HEK293 (cell line): Measurements from ENCODE around the gene TRIM28.
A peak's percentile ranks its signal among the peaks of the same experiment; 100 is the strongest.
"Not testable (repeated sequence)": the region's sequence is repeated elsewhere in the genome, so short reads cannot be mapped to it uniquely, and the experiment has no call there.

Experiments used
- CTCF ChIA-PET: fragments of 350-600 bp; formaldehyde crosslinking; extraction: SDS; loops from one replicate; lab custom pipeline; 2021; ENCODE audit warnings: antibody characterized with exemption; lab: Yijun Ruan, JAX
- POLR2A ChIA-PET: fragments of 300-600 bp; formaldehyde crosslinking; extraction: SDS; loops from one replicate; lab custom pipeline; 2020; ENCODE audit warnings: antibody characterized with exemption, inconsistent platforms; lab: Yijun Ruan, JAX
- H3K27ac ChIP-seq: fragments of 200-500 bp; sonication (Bioruptor generic); 2 replicates; pipeline ENCODE4 v1.5.1; 2014; ENCODE audit warnings: low read depth, low read length, control low read depth, inconsistent platforms; ENCODE audit errors: extremely low read depth
- H3K36me3 ChIP-seq, 2 experiments: fragments of 200-500 bp in 1 of 2; sonication (Bioruptor generic) in 1 of 2; 1 replicate in 1 of 2; 2 replicates in 1 of 2; pipeline ENCODE4 v1.5.1; 2014 to 2017; ENCODE audit warnings: inconsistent platforms in 2 of 2, low read length in 2 of 2; ENCODE audit not compliant: control insufficient read depth in 2 of 2, insufficient read depth in 1 of 2
- H3K4me1 ChIP-seq: fragments of 200-500 bp; sonication (Bioruptor generic); 2 replicates; pipeline ENCODE4 v1.5.1; 2014; ENCODE audit warnings: mild to moderate bottlenecking, low read length, inconsistent platforms; ENCODE audit not compliant: control insufficient read depth, insufficient read depth
- H3K4me3 ChIP-seq: 2 replicates; pipeline ENCODE4 v1.5.1; 2011; ENCODE audit warnings: low read depth, mild to moderate bottlenecking, control low read depth, low read length, moderate library complexity
- H3K9me3 ChIP-seq: fragments of 200-500 bp; sonication (Bioruptor generic); 2 replicates; pipeline ENCODE4 v1.5.1; 2014; ENCODE audit warnings: low read depth, low read length, inconsistent platforms; ENCODE audit not compliant: control insufficient read depth, insufficient read depth
- HOXA7 ChIP-seq: sonication (generic); formaldehyde crosslinking; IDR thresholded peaks from 2 replicates; pipeline ENCODE4 v1.8.1; 2022; ENCODE audit warnings: missing genetic modification reagents, borderline replicate concordance
- PBX3 ChIP-seq: sonication (generic); formaldehyde crosslinking; IDR thresholded peaks from 2 replicates; pipeline ENCODE4 v1.8.1; 2022; ENCODE audit warnings: mild to moderate bottlenecking, moderate library complexity, missing genetic modification reagents
- WT1 ChIP-seq: fragments of 450-650 bp; formaldehyde crosslinking; IDR thresholded peaks from 2 replicates; pipeline ENCODE4 v1.5.1; 2016; ENCODE audit warnings: missing biosample characterization, missing genetic modification characterization
- YY2 ChIP-seq: fragments of 450-650 bp; formaldehyde crosslinking; IDR thresholded peaks from 2 replicates; pipeline ENCODE4 v1.5.1; 2016; ENCODE audit warnings: missing biosample characterization, missing genetic modification characterization
- ZBTB17 ChIP-seq: fragments of 450-650 bp; formaldehyde crosslinking; IDR thresholded peaks from 2 replicates; pipeline ENCODE4 v1.5.1; 2016; ENCODE audit warnings: missing biosample characterization, missing genetic modification characterization
- ZBTB8A ChIP-seq: fragments of 450-650 bp; formaldehyde crosslinking; IDR thresholded peaks from 2 replicates; pipeline ENCODE4 v1.5.1; 2016; ENCODE audit warnings: missing biosample characterization, missing genetic modification characterization
- ZFP3 ChIP-seq: fragments of 450-650 bp; formaldehyde crosslinking; IDR thresholded peaks from 2 replicates; pipeline ENCODE4 v1.5.1; 2016; ENCODE audit warnings: low read depth, missing biosample characterization, missing genetic modification characterization
- ZIC2 ChIP-seq: fragments of 450-650 bp; formaldehyde crosslinking; IDR thresholded peaks from 2 replicates; pipeline ENCODE4 v1.5.1; 2016; ENCODE audit warnings: missing biosample characterization, missing genetic modification characterization
- ZNF266 ChIP-seq: fragments of 450-650 bp; formaldehyde crosslinking; IDR thresholded peaks from 2 replicates; pipeline ENCODE4 v1.5.1; 2016; ENCODE audit warnings: missing biosample characterization, missing genetic modification characterization, low read depth
- ZNF350 ChIP-seq: fragments of 450-650 bp; formaldehyde crosslinking; IDR thresholded peaks from 2 replicates; pipeline ENCODE4 v1.5.0; 2017; ENCODE audit warnings: missing biosample characterization, mild to moderate bottlenecking, missing genetic modification characterization
- ZNF404 ChIP-seq: fragments of 450-650 bp; formaldehyde crosslinking; IDR thresholded peaks from 2 replicates; pipeline ENCODE4 v1.5.1; 2017; ENCODE audit warnings: missing biosample characterization, missing genetic modification characterization
- ZNF488 ChIP-seq: fragments of 450-650 bp; formaldehyde crosslinking; IDR thresholded peaks from 2 replicates; pipeline ENCODE4 v1.5.1; 2016; ENCODE audit warnings: missing biosample characterization, missing genetic modification characterization
- ZNF529 ChIP-seq: fragments of 450-650 bp; formaldehyde crosslinking; IDR thresholded peaks from 2 replicates; pipeline ENCODE4 v1.5.1; 2017; ENCODE audit warnings: missing genetic modification characterization, missing biosample characterization; ENCODE audit not compliant: insufficient replicate concordance
- ZNF660 ChIP-seq: fragments of 450-650 bp; IDR thresholded peaks from 2 replicates; pipeline ENCODE4 v1.5.1; 2018; ENCODE audit warnings: missing biosample characterization, mild to moderate bottlenecking, missing genetic modification characterization
- ZNF76 ChIP-seq: fragments of 450-650 bp; formaldehyde crosslinking; IDR thresholded peaks from 2 replicates; pipeline ENCODE4; 2016; ENCODE audit warnings: low read depth, missing biosample characterization, missing genetic modification characterization, borderline replicate concordance
- ZNF837 ChIP-seq: fragments of 450-650 bp; formaldehyde crosslinking; IDR thresholded peaks from 2 replicates; pipeline ENCODE4 v1.5.1; 2016; ENCODE audit warnings: missing biosample characterization, missing genetic modification characterization
- TF ChIP-seq, protein P1 (sequence below): fragments of 450-650 bp; formaldehyde crosslinking; conservative IDR thresholded peaks from 2 replicates; pipeline ENCODE4 v1.5.1; 2016; ENCODE audit warnings: low read depth, missing biosample characterization, missing genetic modification characterization
- TF ChIP-seq, protein P2 (sequence below): fragments of 450-650 bp; formaldehyde crosslinking; IDR thresholded peaks from 2 replicates; pipeline ENCODE4 v1.5.1; 2016; ENCODE audit warnings: missing biosample characterization, missing genetic modification characterization
- TF ChIP-seq, protein P3 (sequence below): fragments of 450-650 bp; formaldehyde crosslinking; optimal IDR thresholded peaks from 2 replicates; pipeline ENCODE3; 2016; ENCODE audit warnings: missing biosample characterization, mild to moderate bottlenecking, missing genetic modification characterization
- TF ChIP-seq, protein P4 (sequence below): fragments of 450-650 bp; formaldehyde crosslinking; IDR thresholded peaks from 2 replicates; pipeline ENCODE4 v1.5.1; 2016; ENCODE audit warnings: missing biosample characterization, missing genetic modification characterization

Gene TRIM28

GRCh38 chr19:58499021-58499927, 44.6 kb upstream of the TRIM28 start (continued):
- TF ChIP-seq, protein P1, sequence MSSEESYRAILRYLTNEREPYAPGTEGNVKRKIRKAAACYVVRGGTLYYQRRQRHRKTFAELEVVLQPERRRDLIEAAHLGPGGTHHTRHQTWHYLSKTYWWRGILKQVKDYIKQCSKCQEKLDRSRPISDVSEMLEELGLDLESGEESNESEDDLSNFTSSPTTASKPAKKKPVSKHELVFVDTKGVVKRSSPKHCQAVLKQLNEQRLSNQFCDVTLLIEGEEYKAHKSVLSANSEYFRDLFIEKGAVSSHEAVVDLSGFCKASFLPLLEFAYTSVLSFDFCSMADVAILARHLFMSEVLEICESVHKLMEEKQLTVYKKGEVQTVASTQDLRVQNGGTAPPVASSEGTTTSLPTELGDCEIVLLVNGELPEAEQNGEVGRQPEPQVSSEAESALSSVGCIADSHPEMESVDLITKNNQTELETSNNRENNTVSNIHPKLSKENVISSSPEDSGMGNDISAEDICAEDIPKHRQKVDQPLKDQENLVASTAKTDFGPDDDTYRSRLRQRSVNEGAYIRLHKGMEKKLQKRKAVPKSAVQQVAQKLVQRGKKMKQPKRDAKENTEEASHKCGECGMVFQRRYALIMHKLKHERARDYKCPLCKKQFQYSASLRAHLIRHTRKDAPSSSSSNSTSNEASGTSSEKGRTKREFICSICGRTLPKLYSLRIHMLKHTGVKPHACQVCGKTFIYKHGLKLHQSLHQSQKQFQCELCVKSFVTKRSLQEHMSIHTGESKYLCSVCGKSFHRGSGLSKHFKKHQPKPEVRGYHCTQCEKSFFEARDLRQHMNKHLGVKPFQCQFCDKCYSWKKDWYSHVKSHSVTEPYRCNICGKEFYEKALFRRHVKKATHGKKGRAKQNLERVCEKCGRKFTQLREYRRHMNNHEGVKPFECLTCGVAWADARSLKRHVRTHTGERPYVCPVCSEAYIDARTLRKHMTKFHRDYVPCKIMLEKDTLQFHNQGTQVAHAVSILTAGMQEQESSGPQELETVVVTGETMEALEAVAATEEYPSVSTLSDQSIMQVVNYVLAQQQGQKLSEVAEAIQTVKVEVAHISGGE (tag by site-specific recombination) = peak; percentile 99
- no peak for TF ChIP-seq WT1 (tag by site-specific recombination)
- peak; percentile 80 for TF ChIP-seq ZBTB17 (tag by site-specific recombination)
- no peak for TF ChIP-seq ZNF488 (tag by site-specific recombination)
- TF ChIP-seq YY2 (tag by site-specific recombination) = no peak
- TF ChIP-seq ZFP3 (tag by site-specific recombination) = no peak
- no peak for TF ChIP-seq ZNF404
- TF ChIP-seq, protein P2, sequence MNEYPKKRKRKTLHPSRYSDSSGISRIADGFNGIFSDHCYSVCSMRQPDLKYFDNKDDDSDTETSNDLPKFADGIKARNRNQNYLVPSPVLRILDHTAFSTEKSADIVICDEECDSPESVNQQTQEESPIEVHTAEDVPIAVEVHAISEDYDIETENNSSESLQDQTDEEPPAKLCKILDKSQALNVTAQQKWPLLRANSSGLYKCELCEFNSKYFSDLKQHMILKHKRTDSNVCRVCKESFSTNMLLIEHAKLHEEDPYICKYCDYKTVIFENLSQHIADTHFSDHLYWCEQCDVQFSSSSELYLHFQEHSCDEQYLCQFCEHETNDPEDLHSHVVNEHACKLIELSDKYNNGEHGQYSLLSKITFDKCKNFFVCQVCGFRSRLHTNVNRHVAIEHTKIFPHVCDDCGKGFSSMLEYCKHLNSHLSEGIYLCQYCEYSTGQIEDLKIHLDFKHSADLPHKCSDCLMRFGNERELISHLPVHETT (tag by site-specific recombination) = peak; percentile 54; the same call in 1 of the 2 replicates
- TF ChIP-seq ZBTB8A = no peak; the same call in 1 of the 2 replicates

DNA sequence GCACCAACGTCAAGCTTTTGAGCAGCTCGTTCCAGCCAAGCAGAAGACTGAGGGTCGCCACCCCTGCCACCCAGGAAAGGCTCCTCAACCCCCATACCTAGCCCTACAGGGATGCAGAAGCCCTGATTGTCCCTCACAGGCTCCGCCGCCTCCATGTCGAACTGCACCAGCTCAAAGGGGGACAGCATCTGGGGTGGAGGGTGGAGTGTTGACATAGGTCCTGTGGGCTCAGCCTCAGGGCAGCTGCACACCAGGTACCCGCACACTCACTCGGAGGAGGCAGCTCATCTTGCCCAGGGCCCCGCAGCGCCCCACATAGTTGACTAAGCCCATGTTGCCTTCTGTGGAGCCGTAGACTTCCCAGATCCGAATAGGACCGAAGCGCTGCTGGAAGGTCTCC, 43.6 kb upstream of the TRIM28 start:
- CTCF ChIA-PET = interaction anchor here (1.0 to 4.0 kb wide), 2 partner anchors 19 to 167 kb away, joined by 3 to 26 read pairs; partner anchors contain the start of gene ZBTB45
- H3K27ac ChIP-seq = no peak overlapping the region
- H3K4me3 ChIP-seq = no peak overlapping the region
- TF ChIP-seq ZNF266 (tag by site-specific recombination) = no peak
- no peak for TF ChIP-seq ZNF350
- TF ChIP-seq ZNF76 (tag by site-specific recombination) = no peak
- TF ChIP-seq ZNF660 (tag by site-specific recombination) = no peak
- TF ChIP-seq HOXA7 (CRISPR knock-in tag) = no peak
- TF ChIP-seq PBX3 (CRISPR knock-in tag) = no peak
- TF ChIP-seq ZNF837 (tag by site-specific recombination) = no peak
- TF ChIP-seq, protein P3, sequence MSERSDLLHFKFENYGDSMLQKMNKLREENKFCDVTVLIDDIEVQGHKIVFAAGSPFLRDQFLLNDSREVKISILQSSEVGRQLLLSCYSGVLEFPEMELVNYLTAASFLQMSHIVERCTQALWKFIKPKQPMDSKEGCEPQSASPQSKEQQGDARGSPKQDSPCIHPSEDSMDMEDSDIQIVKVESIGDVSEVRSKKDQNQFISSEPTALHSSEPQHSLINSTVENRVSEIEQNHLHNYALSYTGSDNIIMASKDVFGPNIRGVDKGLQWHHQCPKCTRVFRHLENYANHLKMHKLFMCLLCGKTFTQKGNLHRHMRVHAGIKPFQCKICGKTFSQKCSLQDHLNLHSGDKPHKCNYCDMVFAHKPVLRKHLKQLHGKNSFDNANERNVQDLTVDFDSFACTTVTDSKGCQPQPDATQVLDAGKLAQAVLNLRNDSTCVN (tag by site-specific recombination) = no peak
- TF ChIP-seq, protein P4, sequence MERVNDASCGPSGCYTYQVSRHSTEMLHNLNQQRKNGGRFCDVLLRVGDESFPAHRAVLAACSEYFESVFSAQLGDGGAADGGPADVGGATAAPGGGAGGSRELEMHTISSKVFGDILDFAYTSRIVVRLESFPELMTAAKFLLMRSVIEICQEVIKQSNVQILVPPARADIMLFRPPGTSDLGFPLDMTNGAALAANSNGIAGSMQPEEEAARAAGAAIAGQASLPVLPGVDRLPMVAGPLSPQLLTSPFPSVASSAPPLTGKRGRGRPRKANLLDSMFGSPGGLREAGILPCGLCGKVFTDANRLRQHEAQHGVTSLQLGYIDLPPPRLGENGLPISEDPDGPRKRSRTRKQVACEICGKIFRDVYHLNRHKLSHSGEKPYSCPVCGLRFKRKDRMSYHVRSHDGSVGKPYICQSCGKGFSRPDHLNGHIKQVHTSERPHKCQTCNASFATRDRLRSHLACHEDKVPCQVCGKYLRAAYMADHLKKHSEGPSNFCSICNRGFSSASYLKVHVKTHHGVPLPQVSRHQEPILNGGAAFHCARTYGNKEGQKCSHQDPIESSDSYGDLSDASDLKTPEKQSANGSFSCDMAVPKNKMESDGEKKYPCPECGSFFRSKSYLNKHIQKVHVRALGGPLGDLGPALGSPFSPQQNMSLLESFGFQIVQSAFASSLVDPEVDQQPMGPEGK (tag by site-specific recombination) = no peak
- no peak for TF ChIP-seq ZNF529 (tag by site-specific recombination)
- TF ChIP-seq ZIC2 = no peak
- TF ChIP-seq, all 188 proteins: peak for 0
- Histone ChIP-seq H3K4me1 (peaks cover 9% of the 10 kb centered on the region), H3K36me3 (no peaks in the 10 kb centered on the region), H3K9me3 (no peaks in the 10 kb centered on the region)
- POLR2A ChIA-PET = interaction anchor here (0.5 to 2.1 kb wide), 5 partner anchors 13 to 1324 kb away, joined by 4 to 14 read pairs (median 7); partner anchors contain the start of genes TRIM28, ZBTB45 and ZNF497

DNA sequence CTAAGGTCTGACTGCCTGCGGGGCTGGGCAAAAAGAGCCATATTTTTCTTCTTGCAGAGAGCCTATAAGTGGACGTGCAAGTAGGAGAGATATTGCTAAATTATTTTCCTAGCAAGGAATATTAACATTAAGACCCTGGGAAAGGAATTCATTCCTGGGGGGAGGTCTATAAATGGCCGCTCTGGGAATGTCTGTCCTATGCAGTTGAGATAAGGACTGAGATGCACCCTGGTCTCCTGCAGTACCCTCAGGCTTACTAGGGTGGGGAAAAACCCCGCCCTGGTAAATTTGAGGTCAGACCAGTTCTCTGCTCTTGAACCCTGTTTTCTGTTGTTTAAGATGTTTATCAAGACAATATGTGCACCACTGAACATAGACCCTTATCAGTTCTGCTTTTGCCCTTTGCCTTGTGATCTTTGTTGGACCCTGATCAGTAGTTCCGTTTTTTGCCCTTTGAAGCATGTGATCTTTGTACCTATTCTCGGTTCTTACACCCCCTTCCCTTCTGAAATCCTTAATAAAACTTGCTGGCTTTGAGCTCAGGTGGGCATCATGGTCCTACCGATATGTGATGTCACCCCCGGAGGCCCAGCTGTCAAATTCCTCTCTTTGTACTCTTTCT, 36.2 kb upstream of the TRIM28 start:
- H3K9me3 ChIP-seq, H3K4me3 ChIP-seq, H3K4me1 ChIP-seq, H3K27ac ChIP-seq, H3K36me3 ChIP-seq, POLR2A ChIA-PET: not testable (repeated sequence)
- CTCF ChIA-PET = interaction anchor here (0.6 to 1.2 kb wide), 2 partner anchors 11 to 26 kb away, joined by 3 read pairs; no protein-coding TSS in a partner anchor
